CD4-positive, alpha-beta T cell (primary cell): ENCODE results near the gene HES5. TPM values are rescaled to one million over a fixed set of nuclear protein-coding genes. Genes with fewer than 3 reads are reported as not detected.
"Not testable (repeated sequence)": the region's sequence is repeated elsewhere in the genome, so short reads cannot be mapped to it uniquely, and the experiment has no call there.

ENCODE experiments used
- ATAC-seq: fragments of 200-7000 bp; cut with Tn5 transposase; one replicate; pipeline ENCODE4 v1.10.0; 2022; ENCODE audit warnings: mild to moderate bottlenecking; ENCODE audit not compliant: poor library complexity
- CTCF ChIA-PET: fragments of 350-600 bp; sonication (Branson Sonifier 250); formaldehyde crosslinking; loops from one replicate; lab custom pipeline; 2021; ENCODE audit warnings: antibody characterized with exemption, inconsistent platforms; lab: Charles Lee
- POLR2A ChIA-PET: fragments of 350-600 bp; sonication (Branson Sonifier 250); formaldehyde crosslinking; loops from one replicate; lab custom pipeline; 2021; ENCODE audit warnings: antibody characterized with exemption, inconsistent platforms; lab: Charles Lee
- DNase-seq, 14 experiments: peaks; one replicate each; pipeline ENCODE4 v3.0.0-alpha.2; 2013 to 2020; ENCODE audit warnings: mixed read lengths in 2 of 14
- H3K27ac ChIP-seq, 2 donors: one replicate each; pipeline versions ENCODE4 v1.5.1 to v1.7.0; 2013; ENCODE audit warnings: low read length in 2 of 2, low read depth in 1 of 2, mild to moderate bottlenecking in 1 of 2
- H3K27me3 ChIP-seq, 2 experiments: 1 replicate in 1 of 2; 2 replicates in 1 of 2; pipeline versions ENCODE4 v1.6.1 to v1.7.0; 2013; ENCODE audit warnings: low read length in 2 of 2, control low read depth in 1 of 2, mild to moderate bottlenecking in 1 of 2, moderate library complexity in 1 of 2; ENCODE audit not compliant: insufficient read depth in 2 of 2, control insufficient read depth in 1 of 2
- H3K36me3 ChIP-seq: one replicate; pipeline ENCODE4 v1.6.1; 2013; ENCODE audit warnings: low read length, control low read depth; ENCODE audit not compliant: insufficient read depth
- H3K4me1 ChIP-seq: one replicate; pipeline ENCODE4 v1.6.1; 2013; ENCODE audit warnings: low read length, control low read depth; ENCODE audit not compliant: insufficient read depth
- H3K4me3 ChIP-seq: one replicate; pipeline ENCODE4 v1.5.1; 2013; ENCODE audit warnings: mild to moderate bottlenecking, low read length, moderate library complexity
- H3K9me3 ChIP-seq, 2 experiments: 1 replicate in 1 of 2; 2 replicates in 1 of 2; pipeline versions ENCODE4 v1.6.1 to v1.7.0; 2013; ENCODE audit warnings: low read length in 2 of 2, mild to moderate bottlenecking in 2 of 2, control low read depth in 1 of 2, moderate library complexity in 1 of 2; ENCODE audit not compliant: control insufficient read depth in 1 of 2, insufficient read depth in 1 of 2
- H3K27ac Mint-ChIP-seq: one replicate; pipeline ENCODE4 v1.8.0; 2020; ENCODE audit warnings: mixed read lengths
- H3K27me3 Mint-ChIP-seq: one replicate; pipeline ENCODE4 v1.8.0; 2021; ENCODE audit warnings: mixed read lengths
- H3K36me3 Mint-ChIP-seq: one replicate; pipeline ENCODE4 v1.8.0; 2021; ENCODE audit warnings: low read depth, mixed read lengths
- H3K4me1 Mint-ChIP-seq: one replicate; pipeline ENCODE4 v1.8.0; 2021; ENCODE audit warnings: low read depth, mixed read lengths
- H3K4me3 Mint-ChIP-seq: one replicate; pipeline ENCODE4 v1.8.0; 2020; ENCODE audit warnings: mild to moderate bottlenecking, mixed read lengths
- H3K9me3 Mint-ChIP-seq: one replicate; pipeline ENCODE4 v1.8.0; 2020; ENCODE audit warnings: mixed read lengths
- CTCF ChIP-seq: fragments of 200-600 bp; IDR thresholded peaks from one replicate; pipeline ENCODE4 v1.8.0; 2022; ENCODE audit warnings: antibody characterized with exemption, mild to moderate bottlenecking
- intact Hi-C, 2 experiments: fragments of 100-400 bp; cut with DNase I in 1 of 2; cut with micrococcal nuclease in 1 of 2; formaldehyde crosslinking; loops; one replicate each; pipeline versions ENCODE4 v1.15.1 to v1.9.0; 2023 to 2025; cut with DNase I, micrococcal nuclease
- polyA plus RNA-seq, 2 donors: library from polyadenylated mRNA; unstranded; fragments of 120-200 nt; gene quantifications; one replicate each; pipeline ENCODE4 v1.2.1, GENCODE V29; 2013
- total RNA-seq, 174 experiments: library from RNA in 2 of 174; stranded (reverse) in 2 of 174; gene quantifications; one replicate each; pipeline ENCODE4 v1.2.3 and lab custom pipeline; 2021 to 2026

Gene HES5, protein sequence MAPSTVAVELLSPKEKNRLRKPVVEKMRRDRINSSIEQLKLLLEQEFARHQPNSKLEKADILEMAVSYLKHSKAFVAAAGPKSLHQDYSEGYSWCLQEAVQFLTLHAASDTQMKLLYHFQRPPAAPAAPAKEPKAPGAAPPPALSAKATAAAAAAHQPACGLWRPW
- total RNA-seq (not detected), total RNA-seq (lab: John Stamatoyannopoulos, UW) (0 to 0.49 (median 0) reads per million in 172 experiments)
- polyA plus RNA-seq (2013, experiment 1 of 2) = not detected
- not detected for polyA plus RNA-seq (2013, experiment 2 of 2)

DNA sequence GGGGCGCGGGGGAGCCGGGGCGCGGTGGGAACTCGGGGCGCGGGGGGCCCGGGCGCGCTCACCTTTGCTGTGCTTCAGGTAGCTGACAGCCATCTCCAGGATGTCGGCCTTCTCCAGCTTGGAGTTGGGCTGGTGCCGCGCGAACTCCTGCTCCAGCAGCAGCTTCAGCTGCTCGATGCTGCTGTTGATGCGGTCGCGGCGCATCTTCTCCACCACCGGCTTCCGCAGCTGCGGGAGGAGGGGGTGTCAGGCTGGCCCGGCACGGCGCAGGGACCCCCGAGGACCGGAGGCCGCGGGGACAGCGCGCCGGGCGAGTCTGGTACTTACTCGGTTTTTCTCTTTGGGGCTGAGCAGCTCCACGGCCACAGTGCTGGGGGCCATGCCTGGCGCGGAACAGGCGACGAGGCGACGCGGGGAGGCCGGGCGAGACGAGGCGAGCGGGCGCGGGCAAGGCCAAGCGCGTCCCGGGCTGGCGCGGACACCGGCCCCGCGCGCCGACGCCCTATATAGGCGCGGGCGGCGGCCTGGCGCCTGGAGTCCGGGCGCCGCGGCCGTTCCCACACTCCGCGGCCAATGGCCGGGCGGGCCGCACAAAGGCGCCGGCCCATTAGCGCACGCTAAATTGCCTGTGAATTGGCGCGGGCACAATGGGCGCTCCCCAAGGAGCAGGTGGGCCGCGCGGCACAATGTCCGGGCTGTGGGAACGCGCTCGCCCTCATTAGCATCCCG is at the start of gene HES5:
TSS of gene HES5 (minus strand) at position 480 of the 729 bp plus-strand sequence. CDS start at position 381, 99 bp downstream.
- Mint-ChIP-seq H3K27me3 (peaks cover 30% of the 10 kb centered on the region), H3K4me1 (peaks cover 25% of the 10 kb centered on the region), H3K9me3 (no peaks in the 10 kb centered on the region), H3K27ac (no peak within 1 kb of the TSS), H3K4me3 (peak within 1 kb of the TSS; percentile 83), H3K36me3 (peaks cover 3% of the 10 kb centered on the region)
- Histone ChIP-seq H3K9me3 (peaks cover 0 to 12% of the 10 kb centered on the region in 2 experiments), H3K4me3 (peak within 1 kb of the TSS; percentile 25), H3K36me3 (no peaks in the 10 kb centered on the region), H3K4me1 (peaks cover 50% of the 10 kb centered on the region), H3K27ac (no peak within 1 kb of the TSS), H3K27me3 (peaks cover 35 to 36% of the 10 kb centered on the region in 2 experiments)
- intact Hi-C loops = loop anchor here (5.0 to 10.0 kb wide), 4 partner anchors 112 to 1245 kb away; partner anchors contain the start of gene SMIM1 (in 1 of the 2)
- ATAC-seq (no peak), DNase-seq (peak in 2 of 14 experiments; percentile 52 to 55)
- ChIA-PET CTCF (interaction anchor here (0.9 to 1.7 kb wide), 2 partner anchors 16 to 17 kb away, joined by 4 to 5 read pairs; no protein-coding TSS in a partner anchor), POLR2A (interaction anchor here (1.3 to 8.5 kb wide), 5 partner anchors 11 to 114 kb away, joined by 3 to 164 read pairs (median 8); partner anchors contain the start of gene TNFRSF14)
- TF ChIP-seq CTCF = no peak

GRCh38 chr1:2578758-2579118 is 48.7 kb upstream of the HES5 start:
- Mint-ChIP-seq H3K27me3 (no peaks in the 10 kb centered on the region), H3K4me1 (peaks cover 58% of the 10 kb centered on the region), H3K36me3 (peaks cover under 1% of the 10 kb centered on the region), H3K9me3 (no peaks in the 10 kb centered on the region), H3K27ac (peak overlapping the region; percentile 89), H3K4me3 (peak overlapping the region; percentile 67)
- H3K27me3 ChIP-seq = no peaks in the 10 kb centered on the region
- ATAC-seq (peak; percentile 2), DNase-seq (peak in 2 of 14 experiments; percentile 9 to 50)
- no peaks in the 10 kb centered on the region for H3K36me3 ChIP-seq
- TF ChIP-seq CTCF = peak; percentile 11
- H3K4me1 ChIP-seq = peaks cover 81% of the 10 kb centered on the region
- peak overlapping the region; percentile 99 for H3K27ac ChIP-seq
- peak overlapping the region; percentile 57 for H3K4me3 ChIP-seq
- POLR2A ChIA-PET = interaction anchor here (1.3 to 2.7 kb wide), 5 partner anchors 8 to 44 kb away, joined by 5 to 30 read pairs (median 23); partner anchors contain the start of genes PRXL2B and TNFRSF14
- intact Hi-C loops = loop anchor here in 1 of 2 experiments (1.0 to 2.0 kb wide), 4 partner anchors 8 to 64 kb away; partner anchors contain the start of genes PRXL2B and TNFRSF14
- no peaks in the 10 kb centered on the region for H3K9me3 ChIP-seq
- CTCF ChIA-PET = interaction anchor here (0.6 to 2.2 kb wide), 8 partner anchors 9 to 55 kb away, joined by 3 to 18 read pairs (median 4); partner anchors contain the start of genes PANK4 and TNFRSF14

DNA sequence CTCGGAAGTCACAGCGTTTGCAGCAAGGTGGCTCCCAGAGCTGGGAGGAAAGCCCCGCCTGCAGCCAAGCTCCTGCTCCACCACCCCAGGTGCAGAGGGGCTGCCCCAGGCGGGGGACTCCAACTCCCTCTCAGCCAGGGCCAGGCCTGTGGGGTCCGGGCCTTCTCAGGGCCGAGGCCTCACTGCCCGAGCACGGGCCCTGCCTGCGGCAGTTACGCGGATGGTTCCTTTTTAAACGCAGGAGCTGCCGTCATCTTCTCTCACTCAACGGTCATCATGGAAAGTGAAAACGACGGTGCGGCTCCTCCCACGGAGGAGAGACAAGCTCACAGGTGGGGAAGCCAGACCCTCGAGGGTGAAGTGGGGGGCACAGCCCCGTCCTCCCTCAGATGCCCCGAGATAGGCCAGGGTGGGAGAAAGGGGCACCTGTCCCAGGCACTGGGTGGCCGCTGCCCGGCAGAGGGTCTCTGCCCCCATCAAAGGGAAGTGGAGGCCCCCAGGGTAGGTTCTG is 47.6 kb upstream of the HES5 start:
- intact Hi-C loops = loop anchor here in 1 of 2 experiments (1.0 to 2.0 kb wide), 4 partner anchors 9 to 65 kb away; partner anchors contain the start of genes PRXL2B and TNFRSF14
- Mint-ChIP-seq H3K4me1 (peaks cover 57% of the 10 kb centered on the region), H3K27ac (peak overlapping the region; percentile 89), H3K4me3 (peak overlapping the region; percentile 67)
- peak overlapping the region; percentile 57 for H3K4me3 ChIP-seq
- not testable (repeated sequence) for H3K27me3 ChIP-seq, H3K9me3 ChIP-seq, H3K36me3 ChIP-seq, H3K9me3 Mint-ChIP-seq, H3K36me3 Mint-ChIP-seq, H3K27me3 Mint-ChIP-seq
- peaks cover 70% of the 10 kb centered on the region for H3K4me1 ChIP-seq
- CTCF ChIA-PET = interaction anchor here (1.0 to 2.2 kb wide), 8 partner anchors 10 to 383 kb away, joined by 3 to 18 read pairs (median 6); partner anchors contain the start of genes FAAP20, PANK4 and TNFRSF14
- POLR2A ChIA-PET = interaction anchor here (1.0 to 2.7 kb wide), 7 partner anchors 9 to 165 kb away, joined by 3 to 30 read pairs (median 10); partner anchors contain the start of genes PEX10, PRXL2B and TNFRSF14
- ATAC-seq (peak; percentile 31), DNase-seq (peak in 8 of 14 experiments; percentile 28 to 85 (median 40))
- H3K27ac ChIP-seq = peak overlapping the region; percentile 99
